ENCODE results near the gene MDC1. TPM values are rescaled to one million over a fixed set of nuclear protein-coding genes. Genes with fewer than 3 reads are reported as not detected.

Gene MDC1
- total RNA-seq, 6 experiments from 2014 or later, result 8.8 to 15.5 (median 12.1) TPM

DNA sequence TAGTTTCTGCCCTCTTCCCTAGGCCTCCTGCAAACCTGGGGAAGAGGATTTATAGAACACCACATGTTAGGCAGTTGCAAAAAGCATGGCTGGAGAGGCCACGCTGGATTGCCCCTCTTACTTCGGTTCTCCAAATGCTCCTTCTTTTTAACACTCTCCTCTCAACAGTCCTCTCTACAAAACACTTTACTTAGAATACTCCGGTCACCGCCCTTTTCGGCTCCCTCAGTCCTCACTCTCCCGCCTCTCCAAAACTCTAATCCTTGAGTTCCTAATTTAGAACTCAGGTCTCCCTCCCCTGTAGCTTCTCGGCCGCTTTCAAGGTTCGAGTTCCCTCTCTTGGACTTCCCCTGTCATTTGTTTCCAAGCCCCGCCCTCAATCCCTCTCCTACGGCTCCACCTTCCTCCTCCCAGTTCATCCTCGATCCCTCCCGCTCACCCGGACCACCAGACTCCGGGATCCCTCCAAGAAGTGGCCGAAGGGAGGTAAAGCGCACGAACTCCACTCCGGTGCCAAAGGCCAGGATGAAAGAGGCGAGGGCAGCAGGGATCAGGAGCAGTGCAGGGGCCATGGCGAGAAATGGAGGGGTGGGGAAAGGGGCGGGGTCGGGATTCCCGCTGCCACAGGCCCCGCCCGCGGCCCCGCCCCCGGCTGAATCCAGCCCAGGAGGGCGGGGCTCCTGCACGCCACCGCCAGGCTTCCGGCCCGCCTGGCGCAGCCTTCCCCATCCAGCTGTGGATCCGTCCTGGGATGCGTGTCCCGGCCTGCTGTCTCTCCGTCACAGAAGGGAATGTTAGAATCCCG, 26.5 kb downstream of the MDC1 start, which contains the start of gene NRM:
NRM (minus strand) TSS at position 582 of the 805 bp plus-strand sequence; CDS start at position 572, 10 bp downstream.
- Histone ChIP-seq H3K4me3 (peak within 1 kb of the TSS; percentile 54 to 70 (median 62)), H3K27me3 (no peaks in the 10 kb centered on the region), H3K4me1 (peaks cover 0 to 28% (median 11%) of the 10 kb centered on the region in 4 donors), H3K27ac (peak within 1 kb of the TSS; percentile 30 to 61 (median 59)), H3K9me3 (no peaks in the 10 kb centered on the region), H3K36me3 (no peaks in the 10 kb centered on the region)
- peak; percentile 33 for TF ChIP-seq POLR2A (IDR thresholded peaks at IDR 0.05)
- TF ChIP-seq, protein P1, sequence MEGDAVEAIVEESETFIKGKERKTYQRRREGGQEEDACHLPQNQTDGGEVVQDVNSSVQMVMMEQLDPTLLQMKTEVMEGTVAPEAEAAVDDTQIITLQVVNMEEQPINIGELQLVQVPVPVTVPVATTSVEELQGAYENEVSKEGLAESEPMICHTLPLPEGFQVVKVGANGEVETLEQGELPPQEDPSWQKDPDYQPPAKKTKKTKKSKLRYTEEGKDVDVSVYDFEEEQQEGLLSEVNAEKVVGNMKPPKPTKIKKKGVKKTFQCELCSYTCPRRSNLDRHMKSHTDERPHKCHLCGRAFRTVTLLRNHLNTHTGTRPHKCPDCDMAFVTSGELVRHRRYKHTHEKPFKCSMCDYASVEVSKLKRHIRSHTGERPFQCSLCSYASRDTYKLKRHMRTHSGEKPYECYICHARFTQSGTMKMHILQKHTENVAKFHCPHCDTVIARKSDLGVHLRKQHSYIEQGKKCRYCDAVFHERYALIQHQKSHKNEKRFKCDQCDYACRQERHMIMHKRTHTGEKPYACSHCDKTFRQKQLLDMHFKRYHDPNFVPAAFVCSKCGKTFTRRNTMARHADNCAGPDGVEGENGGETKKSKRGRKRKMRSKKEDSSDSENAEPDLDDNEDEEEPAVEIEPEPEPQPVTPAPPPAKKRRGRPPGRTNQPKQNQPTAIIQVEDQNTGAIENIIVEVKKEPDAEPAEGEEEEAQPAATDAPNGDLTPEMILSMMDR (IDR thresholded peaks at IDR 0.05), result no peak
- 1% methylated on average over 38 of the region's 40 CpGs for WGBS (ENCODE audit: insufficient coverage, low coverage, low lambda C conversion rate, missing lambda C conversion rate)
- intact Hi-C loops (cut with DNase I), result no loop called here
- DNase-seq, result peak; percentile 89
- peak; percentile 62 to 80 (median 79) for ATAC-seq

DNA sequence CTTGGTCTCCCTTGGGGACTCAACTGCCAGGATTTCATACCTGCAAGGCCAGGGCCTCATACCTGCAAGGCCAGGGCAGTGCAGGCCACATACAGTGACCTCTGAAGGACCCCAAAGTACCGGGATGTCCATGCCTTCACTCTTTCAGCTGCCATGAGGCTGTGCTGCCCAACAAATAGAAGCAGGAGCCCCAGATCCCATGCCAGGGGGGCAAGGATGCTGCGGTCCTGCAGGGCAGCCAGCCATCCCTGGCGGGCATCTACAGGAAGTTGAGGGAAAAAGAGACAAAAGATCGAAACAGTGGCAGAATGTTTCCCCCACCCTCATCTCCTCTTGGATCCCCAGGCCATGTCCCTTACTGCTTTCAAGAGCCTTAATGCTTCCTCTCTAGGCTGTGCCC, 27.1 kb downstream of the MDC1 start:
- peak overlapping the region; percentile 30 to 61 (median 59) for H3K27ac ChIP-seq
- H3K27me3 ChIP-seq, result no peaks in the 10 kb centered on the region
- ATAC-seq (no peak), DNase-seq (peak in 1 of 3 donors; percentile 42)
- H3K4me1 ChIP-seq, result peaks cover 0 to 29% (median 12%) of the 10 kb centered on the region in 4 donors
- H3K36me3 ChIP-seq, result no peaks in the 10 kb centered on the region
- TF ChIP-seq POLR2A (IDR thresholded peaks at IDR 0.05), result no peak
- TF ChIP-seq, protein P1 (IDR thresholded peaks at IDR 0.05), result no peak
- 0% methylated on average over 1 of the region's 4 CpGs for WGBS (ENCODE audit: insufficient coverage, low coverage, low lambda C conversion rate, missing lambda C conversion rate)
- intact Hi-C loops (cut with DNase I), result no loop called here
- H3K4me3 ChIP-seq, result peak overlapping the region in 2 of 3 donors; percentile 54 to 62
- no peaks in the 10 kb centered on the region for H3K9me3 ChIP-seq

- DNase-seq, result peak in 2 of 3 donors; percentile 5 to 49
- no peak overlapping the region for H3K27ac ChIP-seq
Observed at GRCh38 chr6:30689022-30689865, 27.8 kb downstream of the MDC1 start.

GRCh38 chr6:30688569-30688968, 28.5 kb downstream of the MDC1 start:
- Histone ChIP-seq H3K4me3 (no peak overlapping the region), H3K27me3 (no peaks in the 10 kb centered on the region), H3K9me3 (no peaks in the 10 kb centered on the region), H3K27ac (no peak overlapping the region), H3K36me3 (no peaks in the 10 kb centered on the region), H3K4me1 (peaks cover 0 to 37% (median 12%) of the 10 kb centered on the region in 4 donors)
- TF ChIP-seq POLR2A (IDR thresholded peaks at IDR 0.05), result no peak
- TF ChIP-seq, protein P1 (IDR thresholded peaks at IDR 0.05), result no peak
- WGBS (ENCODE audit: insufficient coverage, low coverage, low lambda C conversion rate, missing lambda C conversion rate), result 100% methylated on average over 2 of the region's 9 CpGs
- intact Hi-C loops (cut with DNase I), result no loop called here
- DNase-seq (peak in 1 of 3 donors; percentile 46), ATAC-seq (no peak)

More at GRCh38 chr6:30689022-30689865, 27.8 kb downstream of the MDC1 start:
- H3K27me3 ChIP-seq, result no peaks in the 10 kb centered on the region
- TF ChIP-seq, protein P1 (IDR thresholded peaks at IDR 0.05), result no peak
- no peak for TF ChIP-seq POLR2A (IDR thresholded peaks at IDR 0.05)
- intact Hi-C loops (cut with DNase I), result no loop called here
- no peaks in the 10 kb centered on the region for H3K36me3 ChIP-seq
- no peaks in the 10 kb centered on the region for H3K9me3 ChIP-seq
- H3K4me3 ChIP-seq, result no peak overlapping the region
- H3K4me1 ChIP-seq, result peaks cover 0 to 30% (median 11%) of the 10 kb centered on the region in 4 donors
- 76% methylated on average over 5 of the region's 11 CpGs for WGBS (ENCODE audit: insufficient coverage, low coverage, low lambda C conversion rate, missing lambda C conversion rate)
- ATAC-seq, result no peak
